Measurements from ENCODE around the gene KLHDC4. TPM values are rescaled to one million over a fixed set of nuclear protein-coding genes. Genes with fewer than 3 reads are reported as not detected.

Gene KLHDC4
- total and polyA plus RNA-seq, 2 of the 4 experiments (the other 2 are of a cell fraction): 13.6 to 19.0 TPM

DNA sequence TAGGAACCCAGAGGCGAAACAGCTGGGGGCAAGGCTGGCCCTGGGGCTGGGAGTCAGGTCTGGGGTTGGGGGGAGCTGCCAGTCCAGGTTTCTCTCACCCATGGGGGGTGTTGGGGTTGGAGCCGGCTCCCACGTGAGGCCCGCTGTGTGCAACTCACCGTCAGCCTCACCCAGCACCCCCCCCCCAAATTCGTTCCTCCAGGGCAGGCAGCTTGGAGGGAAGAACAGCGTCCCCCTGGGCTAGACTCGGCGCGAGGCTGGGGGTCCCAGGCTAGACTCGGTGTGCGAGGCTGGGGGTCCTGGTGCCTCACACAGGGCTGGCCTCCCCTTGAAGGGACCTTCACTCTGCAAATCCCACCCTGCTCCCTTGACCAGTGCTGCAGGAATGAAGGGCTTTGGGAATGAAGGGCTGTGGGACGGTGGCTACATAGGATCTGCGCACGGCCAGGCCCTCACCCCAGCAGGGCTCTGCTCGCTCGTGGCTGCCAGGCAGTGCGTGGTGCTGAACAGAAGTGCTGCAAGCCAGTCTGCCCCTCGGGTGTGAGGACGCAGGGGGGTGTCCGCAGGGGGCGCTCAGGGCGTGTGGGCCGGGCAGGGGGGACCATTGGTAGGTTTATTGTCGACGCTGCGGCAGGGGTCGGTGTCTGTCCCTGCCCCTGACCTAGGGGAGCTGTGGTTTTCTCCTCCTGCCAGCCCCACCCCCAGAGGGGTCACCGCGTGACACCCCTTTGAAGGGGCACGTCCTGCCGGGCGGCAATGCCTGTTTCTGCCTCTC is 74.7 kb downstream of the KLHDC4 start:
- H2BK15ac ChIP-seq (ENCODE audit: low read depth, low read length): no peak overlapping the region
- no peak overlapping the region for H2BK20ac ChIP-seq (ENCODE audit: low read depth, low read length)
- ATAC-seq (ENCODE audit: low read depth) (no peak), DNase-seq (no peak)
- no peaks in the 10 kb centered on the region for H3K9me3 ChIP-seq (ENCODE audit: control insufficient read depth, insufficient read depth, low read length)
- H3K27me3 ChIP-seq (ENCODE audit: control insufficient read depth, insufficient read depth, low read length): peaks cover 5% of the 10 kb centered on the region; the same call in 1 of the 2 replicates
- no peaks in the 10 kb centered on the region for H3K79me1 ChIP-seq (ENCODE audit: low read depth in 1 of 2, low read length in 2 of 2)
- H2BK5ac ChIP-seq (ENCODE audit: low read depth, low read length, poor library complexity, severe bottlenecking): no peak overlapping the region
- ChIA-PET CTCF (no interaction called here), POLR2A (ENCODE audit: unreplicated experiment) (no interaction called here)
- no peak overlapping the region for H2AK9ac ChIP-seq (replicated peaks; ENCODE audit: low read depth, low read length, poor library complexity)
- TF ChIP-seq CEBPB (IDR thresholded peaks at IDR 0.05; ENCODE audit: low read depth, low read length) (no peak), CHD1 (IDR thresholded peaks at IDR 0.05; ENCODE audit: low read depth, low read length) (no peak), ELK1 (IDR thresholded peaks at IDR 0.05; ENCODE audit: borderline replicate concordance, low read depth, low read length) (no peak), USF2 (IDR thresholded peaks at IDR 0.05; ENCODE audit: low read depth, low read length) (no peak), POLR2A (IDR thresholded peaks at IDR 0.05; ENCODE audit: low read depth, low read length) (no peak), FOS (IDR thresholded peaks at IDR 0.05; ENCODE audit: low read depth, low read length) (no peak), BHLHE40 (IDR thresholded peaks at IDR 0.05; ENCODE audit: low read depth, low read length) (no peak), RFX5 (IDR thresholded peaks at IDR 0.05; ENCODE audit: low read depth, low read length) (no peak), MAZ (IDR thresholded peaks at IDR 0.05; ENCODE audit: borderline replicate concordance, low read depth, low read length) (no peak), RAD21 (IDR thresholded peaks at IDR 0.05; ENCODE audit: low read length) (no peak), SMC3 (IDR thresholded peaks at IDR 0.05; ENCODE audit: low read depth, low read length) (no peak), RCOR1 (IDR thresholded peaks at IDR 0.05; ENCODE audit: insufficient replicate concordance, low read length) (no peak), MAFK (IDR thresholded peaks at IDR 0.05; ENCODE audit: low read depth, low read length) (no peak), NFE2L2 (IDR thresholded peaks at IDR 0.05; ENCODE audit: low read depth, low read length) (no peak)
- TF ChIP-seq, protein P1, sequence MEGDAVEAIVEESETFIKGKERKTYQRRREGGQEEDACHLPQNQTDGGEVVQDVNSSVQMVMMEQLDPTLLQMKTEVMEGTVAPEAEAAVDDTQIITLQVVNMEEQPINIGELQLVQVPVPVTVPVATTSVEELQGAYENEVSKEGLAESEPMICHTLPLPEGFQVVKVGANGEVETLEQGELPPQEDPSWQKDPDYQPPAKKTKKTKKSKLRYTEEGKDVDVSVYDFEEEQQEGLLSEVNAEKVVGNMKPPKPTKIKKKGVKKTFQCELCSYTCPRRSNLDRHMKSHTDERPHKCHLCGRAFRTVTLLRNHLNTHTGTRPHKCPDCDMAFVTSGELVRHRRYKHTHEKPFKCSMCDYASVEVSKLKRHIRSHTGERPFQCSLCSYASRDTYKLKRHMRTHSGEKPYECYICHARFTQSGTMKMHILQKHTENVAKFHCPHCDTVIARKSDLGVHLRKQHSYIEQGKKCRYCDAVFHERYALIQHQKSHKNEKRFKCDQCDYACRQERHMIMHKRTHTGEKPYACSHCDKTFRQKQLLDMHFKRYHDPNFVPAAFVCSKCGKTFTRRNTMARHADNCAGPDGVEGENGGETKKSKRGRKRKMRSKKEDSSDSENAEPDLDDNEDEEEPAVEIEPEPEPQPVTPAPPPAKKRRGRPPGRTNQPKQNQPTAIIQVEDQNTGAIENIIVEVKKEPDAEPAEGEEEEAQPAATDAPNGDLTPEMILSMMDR (conservative IDR thresholded peaks at IDR 0.05; ENCODE audit: low read depth, low read length): no peak
- WGBS, 2 experiments (ENCODE audit: extremely low coverage in 2 of 2, insufficient read length in 1 of 2): 43% methylated on average over 6 of the region's 33 CpGs; no CpG with 5 or more reads in 1 of the 2 experiments
- H4K8ac ChIP-seq (ENCODE audit: low read depth in 2 of 2, low read length in 2 of 2): no peak overlapping the region
- H3K14ac ChIP-seq (replicated peaks; ENCODE audit: low read depth, low read length): no peak overlapping the region
- intact Hi-C loops (cut with micrococcal nuclease) (no loop called here), in situ Hi-C loops (cut with MboI; ENCODE audit: low sequenced_read_pairs) (no loop called here), dilution Hi-C loops (cut with HindIII; ENCODE audit: low sequenced_read_pairs, unreplicated experiment) (no loop called here)
- H3K9ac ChIP-seq (ENCODE audit: low read depth, low read length): no peak overlapping the region
- no peak overlapping the region for H4K91ac ChIP-seq (ENCODE audit: insufficient read depth, low read depth, low read length)
- H3K4me1 ChIP-seq (ENCODE audit: control insufficient read depth, insufficient read depth, low read length): no peaks in the 10 kb centered on the region
- H3K4ac ChIP-seq (ENCODE audit: low read depth, low read length): no peak overlapping the region
- no peak overlapping the region for H3K4me3 ChIP-seq (ENCODE audit: insufficient read depth, low read depth, low read length)
- no peak overlapping the region for H3K18ac ChIP-seq (ENCODE audit: low read depth, low read length)
- no peak overlapping the region for H3K27ac ChIP-seq (ENCODE audit: insufficient read depth, low read length)
- no peaks in the 10 kb centered on the region for H3K9me1 ChIP-seq (ENCODE audit: insufficient read depth, low read length)
- no peak overlapping the region for H4K5ac ChIP-seq (ENCODE audit: low read depth, low read length)
- no peak overlapping the region for H3K23ac ChIP-seq (ENCODE audit: low read depth, low read length)
- no TSS peak for BruUV-seq (replicated peaks)
- peaks cover 2% of the 10 kb centered on the region; the same call in 1 of the 2 replicates for H3K36me3 ChIP-seq (ENCODE audit: control insufficient read depth, insufficient read depth, low read length)
- no peak overlapping the region for H3K4me2 ChIP-seq (ENCODE audit: low read depth, low read length)
- no peak overlapping the region for H2BK120ac ChIP-seq (ENCODE audit: low read depth, low read length)
- H2AFZ ChIP-seq (replicated peaks; ENCODE audit: low read length, poor library complexity): no peak overlapping the region
- H4K20me1 ChIP-seq (ENCODE audit: insufficient read depth, low read length): 0 out of 2 replicates have a peak, but pooled peaks cover 3% of the 10 kb centered on the region
- H3K56ac ChIP-seq (ENCODE audit: extremely low read depth, insufficient read depth, low read length): no peak overlapping the region
- H2AK5ac ChIP-seq (ENCODE audit: low read depth, low read length): no peak overlapping the region

Measured in IMR-90 (cell line).